Neural cell (in vitro differentiated cells): Measurements from ENCODE around the gene TEX22. TPM values are rescaled to one million over a fixed set of nuclear protein-coding genes. Genes with fewer than 3 reads are reported as not detected.

Experiments
- H2AFZ ChIP-seq: fragments of 200-600, 300-800 bp; sonication (generic), shearing (Covaris generic); 2 replicates; pipeline ENCODE4 v1.6.0; 2014; ENCODE audit warnings: low read depth, mild to moderate bottlenecking, antibody characterized with exemption, low read length, moderate library complexity
- H3F3A ChIP-seq: fragments of 200-600 bp; shearing (Covaris generic); 2 replicates; pipeline ENCODE4 v1.6.1; 2016; ENCODE audit warnings: mild to moderate bottlenecking, moderate library complexity, mixed read lengths, antibody characterized with exemption, low read length; ENCODE audit not compliant: insufficient read depth, poor library complexity, severe bottlenecking
- H3K27ac ChIP-seq: fragments of 200-600, 300-800 bp; sonication (generic), shearing (Covaris generic); 2 replicates; pipeline ENCODE4 v1.5.1; 2014; ENCODE audit warnings: mild to moderate bottlenecking, low read length, moderate library complexity
- H3K27me3 ChIP-seq: fragments of 300-800, 200-600 bp; sonication (generic), shearing (Covaris generic); 2 replicates; pipeline ENCODE4 v1.6.0; 2014; ENCODE audit warnings: mild to moderate bottlenecking, low read depth, low read length, moderate library complexity; ENCODE audit not compliant: insufficient read depth
- H3K36me3 ChIP-seq: fragments of 300-800, 200-600 bp; sonication (generic), shearing (Covaris generic); 2 replicates; pipeline ENCODE4 v1.5.1; 2014; ENCODE audit warnings: mild to moderate bottlenecking, antibody characterized with exemption, low read length, moderate library complexity; ENCODE audit not compliant: insufficient read depth
- H3K4me2 ChIP-seq: fragments of 300-800, 200-600 bp; sonication (generic), shearing (Covaris generic); 2 replicates; pipeline ENCODE4 v1.6.0; 2014; ENCODE audit warnings: mild to moderate bottlenecking, low read length
- H3K4me3 ChIP-seq: fragments of 300-800, 200-600 bp; sonication (generic), shearing (Covaris generic); 2 replicates; pipeline ENCODE4 v1.5.1; 2014; ENCODE audit warnings: mild to moderate bottlenecking, low read length, moderate library complexity
- H3K79me2 ChIP-seq: fragments of 200-600 bp; shearing (Covaris generic); replicated peaks from 2 replicates; pipeline ENCODE4 v1.6.0; 2014; ENCODE audit warnings: mild to moderate bottlenecking, low read length, moderate library complexity; ENCODE audit not compliant: insufficient read depth
- H3K9ac ChIP-seq: fragments of 300-800, 200-600 bp; sonication (generic), shearing (Covaris generic); 2 replicates; pipeline ENCODE4 v1.6.1; 2016; ENCODE audit warnings: mild to moderate bottlenecking, low read length, mixed read lengths
- H3K9me2 ChIP-seq: fragments of 200-600 bp; shearing (Covaris generic); 2 replicates; pipeline ENCODE4 v1.6.1; 2016; ENCODE audit warnings: mild to moderate bottlenecking, low read length, mixed read lengths; ENCODE audit not compliant: insufficient read depth
- H3K9me3 ChIP-seq: fragments of 200-600, 300-800 bp; sonication (generic), shearing (Covaris generic); 2 replicates; pipeline ENCODE4 v1.6.1; 2016; ENCODE audit warnings: mild to moderate bottlenecking, mixed run types, low read length, moderate library complexity, mixed read lengths
- H4K20me1 ChIP-seq: fragments of 200-600 bp; shearing (Covaris generic); 2 replicates; pipeline ENCODE4 v1.6.1; 2016; ENCODE audit warnings: mild to moderate bottlenecking, mixed run types; ENCODE audit not compliant: insufficient read depth
- EP300 ChIP-seq: fragments of 450-650 bp; conservative IDR thresholded peaks from 2 replicates; pipeline ENCODE4 v1.6.1; 2014; ENCODE audit warnings: antibody characterized with exemption, mild to moderate bottlenecking, moderate library complexity; ENCODE audit not compliant: poor library complexity, severe bottlenecking
- EZH2 ChIP-seq: fragments of 200-600, 300-800 bp; shearing (Covaris generic), sonication (generic); IDR thresholded peaks from 2 replicates; pipeline ENCODE4 v1.6.1; 2014; ENCODE audit warnings: antibody characterized with exemption, low read length, borderline replicate concordance, mild to moderate bottlenecking; ENCODE audit not compliant: insufficient read depth, poor library complexity, severe bottlenecking
- MXI1 ChIP-seq: fragments of 450-650 bp; conservative IDR thresholded peaks from 2 replicates; pipeline ENCODE4 v1.6.1; 2014; ENCODE audit warnings: antibody characterized with exemption, mild to moderate bottlenecking; ENCODE audit not compliant: poor library complexity, severe bottlenecking
- POLR2AphosphoS5 ChIP-seq: IDR thresholded peaks from 2 replicates; pipeline ENCODE4 v1.6.1; 2012
- RAD21 ChIP-seq: fragments of 450-650 bp; conservative IDR thresholded peaks from 2 replicates; pipeline ENCODE4 v1.6.1; 2014; ENCODE audit warnings: antibody characterized with exemption, mild to moderate bottlenecking, moderate library complexity
- REST ChIP-seq: IDR thresholded peaks from 2 replicates; pipeline ENCODE4 v1.6.1; 2012; ENCODE audit warnings: borderline replicate concordance
- SMC3 ChIP-seq: fragments of 450-650 bp; conservative IDR thresholded peaks from 2 replicates; pipeline ENCODE4 v1.6.1; 2014; ENCODE audit warnings: antibody characterized with exemption, mild to moderate bottlenecking, moderate library complexity; ENCODE audit not compliant: poor library complexity
- TAF1 ChIP-seq: IDR thresholded peaks from 2 replicates; pipeline ENCODE4 v1.6.1; 2012; ENCODE audit warnings: low read depth
- polyA plus RNA-seq: library from polyadenylated mRNA; depleted of rRNA; stranded (reverse); fragments of >200 nt; gene quantifications from 2 replicates; pipeline ENCODE4 v1.2.3, GENCODE V29; 2014
- TF ChIP-seq, protein P1 (sequence below): fragments of 450-650 bp; IDR thresholded peaks from 2 replicates; pipeline ENCODE4 v1.5.1; 2014; ENCODE audit warnings: antibody characterized with exemption, mild to moderate bottlenecking, moderate library complexity; ENCODE audit not compliant: poor library complexity, severe bottlenecking

Gene TEX22
- polyA plus RNA-seq, 1 donor from 2014 or later = 0.22 TPM

- H3K27ac ChIP-seq = no peak overlapping the region
- no peak for TF ChIP-seq SMC3
- TF ChIP-seq RAD21 = no peak
- TF ChIP-seq TAF1 = no peak
- TF ChIP-seq POLR2AphosphoS5 = no peak
- no peak for TF ChIP-seq EZH2
- TF ChIP-seq EP300 = no peak
- TF ChIP-seq REST = no peak
- no peak for TF ChIP-seq MXI1
- TF ChIP-seq, protein P1, sequence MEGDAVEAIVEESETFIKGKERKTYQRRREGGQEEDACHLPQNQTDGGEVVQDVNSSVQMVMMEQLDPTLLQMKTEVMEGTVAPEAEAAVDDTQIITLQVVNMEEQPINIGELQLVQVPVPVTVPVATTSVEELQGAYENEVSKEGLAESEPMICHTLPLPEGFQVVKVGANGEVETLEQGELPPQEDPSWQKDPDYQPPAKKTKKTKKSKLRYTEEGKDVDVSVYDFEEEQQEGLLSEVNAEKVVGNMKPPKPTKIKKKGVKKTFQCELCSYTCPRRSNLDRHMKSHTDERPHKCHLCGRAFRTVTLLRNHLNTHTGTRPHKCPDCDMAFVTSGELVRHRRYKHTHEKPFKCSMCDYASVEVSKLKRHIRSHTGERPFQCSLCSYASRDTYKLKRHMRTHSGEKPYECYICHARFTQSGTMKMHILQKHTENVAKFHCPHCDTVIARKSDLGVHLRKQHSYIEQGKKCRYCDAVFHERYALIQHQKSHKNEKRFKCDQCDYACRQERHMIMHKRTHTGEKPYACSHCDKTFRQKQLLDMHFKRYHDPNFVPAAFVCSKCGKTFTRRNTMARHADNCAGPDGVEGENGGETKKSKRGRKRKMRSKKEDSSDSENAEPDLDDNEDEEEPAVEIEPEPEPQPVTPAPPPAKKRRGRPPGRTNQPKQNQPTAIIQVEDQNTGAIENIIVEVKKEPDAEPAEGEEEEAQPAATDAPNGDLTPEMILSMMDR = no peak
- no peaks in the 10 kb centered on the region for H3K9me2 ChIP-seq
- no peak overlapping the region for H3K4me3 ChIP-seq
- H3K27me3 ChIP-seq = no peaks in the 10 kb centered on the region
- no peaks in the 10 kb centered on the region for H3K36me3 ChIP-seq
- no peak overlapping the region for H3K9ac ChIP-seq
- H3K9me3 ChIP-seq = no peaks in the 10 kb centered on the region
- H3K79me2 ChIP-seq = no peaks in the 10 kb centered on the region
- no peak overlapping the region for H2AFZ ChIP-seq
- no peaks in the 10 kb centered on the region for H4K20me1 ChIP-seq
- no peaks in the 10 kb centered on the region for H3F3A ChIP-seq
- H3K4me2 ChIP-seq = no peak overlapping the region
Observed at GRCh38 chr14:105375635-105376057, 22.7 kb upstream of the TEX22 start.

DNA sequence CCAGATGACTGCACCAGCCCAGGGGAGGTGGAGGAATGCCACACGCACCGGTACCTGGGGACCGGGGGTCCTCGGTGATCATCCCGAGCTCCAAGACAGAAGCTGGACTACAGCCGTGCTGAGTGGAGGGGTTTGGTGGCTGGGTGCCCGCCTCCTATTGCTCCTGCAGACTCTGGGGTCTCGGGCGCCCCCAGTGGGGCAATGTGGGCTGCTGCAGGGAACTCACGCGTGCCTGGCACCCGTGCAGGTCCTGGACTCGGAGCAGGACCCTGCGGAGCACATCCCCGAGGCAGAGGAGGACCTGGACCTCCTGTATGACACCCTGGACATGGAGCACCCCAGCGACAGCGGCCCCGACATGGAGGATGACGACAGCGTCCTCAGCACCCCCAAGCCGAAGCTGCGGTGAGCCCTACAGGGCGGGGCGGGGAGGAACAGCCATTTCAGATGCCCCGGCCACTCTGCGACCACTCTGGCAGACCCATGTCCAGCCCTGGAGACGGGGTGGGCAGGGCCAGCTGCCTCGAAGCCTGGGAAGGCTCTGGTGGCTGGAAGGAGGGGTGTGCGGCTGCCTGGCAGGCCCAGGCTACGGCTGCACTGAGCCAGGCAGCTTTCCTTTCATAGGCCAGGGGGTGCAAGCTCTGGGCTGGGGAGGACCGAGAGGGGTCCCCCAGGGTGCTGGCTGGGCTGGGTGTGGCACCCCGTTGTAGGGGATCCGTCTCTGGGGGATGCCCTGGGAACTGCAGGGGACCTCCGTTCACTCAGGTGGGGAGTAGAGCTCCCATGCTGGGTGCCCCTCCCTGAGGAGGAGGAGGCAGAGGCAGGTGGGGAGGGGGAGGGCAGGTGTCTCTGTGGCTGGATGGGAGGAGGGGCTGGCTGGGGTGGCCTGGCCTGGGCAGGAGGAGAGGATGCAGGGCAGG is 21.6 kb upstream of the TEX22 start:
- Histone ChIP-seq H3F3A (no peaks in the 10 kb centered on the region), H3K36me3 (no peaks in the 10 kb centered on the region), H2AFZ (no peak overlapping the region), H3K9ac (no peak overlapping the region), H3K27ac (no peak overlapping the region), H3K4me2 (no peak overlapping the region), H3K79me2 (no peaks in the 10 kb centered on the region), H3K9me3 (no peaks in the 10 kb centered on the region), H4K20me1 (no peaks in the 10 kb centered on the region), H3K27me3 (no peaks in the 10 kb centered on the region), H3K4me3 (no peak overlapping the region), H3K9me2 (no peaks in the 10 kb centered on the region)
- TF ChIP-seq, protein P1 = no peak
- TF ChIP-seq TAF1 (no peak), MXI1 (no peak), RAD21 (no peak), REST (no peak), POLR2AphosphoS5 (no peak), EZH2 (no peak), SMC3 (no peak), EP300 (no peak)
